A673 (cell line): ENCODE results near the gene BRCA2. TPM values are rescaled to one million over a fixed set of nuclear protein-coding genes. Genes with fewer than 3 reads are reported as not detected.

Experiments used
- BruUV-seq: library from RNA; stranded (reverse); fragments of 400-500 nt; replicated peaks from 2 replicates; lab custom pipeline; 2021; lab: Mats Ljungman, UMichigan
- CTCF ChIA-PET: fragments of 300-600 bp; sonication (Branson Sonifier 250); formaldehyde crosslinking; loops from one replicate; lab custom pipeline; 2022; ENCODE audit warnings: antibody characterized with exemption; lab: Charles Lee
- POLR2A ChIA-PET: fragments of 300-600 bp; sonication (Branson Sonifier 250); formaldehyde crosslinking; loops from one replicate; lab custom pipeline; 2022; ENCODE audit warnings: antibody characterized with exemption; ENCODE audit not compliant: low non-redundant PET; lab: Charles Lee
- DNase-seq: peaks from one replicate; pipeline ENCODE4 v3.0.0-alpha.2; 2015; ENCODE audit warnings: low spot score
- H3K27ac ChIP-seq: fragments of 200-600 bp; sonication (generic); 2 replicates; pipeline ENCODE4 v1.5.1; 2016; ENCODE audit warnings: mixed run types, low read depth, mild to moderate bottlenecking, mixed read lengths, antibody characterized with exemption, low read length; ENCODE audit not compliant: poor library complexity, severe bottlenecking
- H3K27me3 ChIP-seq: fragments of 200-600 bp; sonication (generic); replicated peaks from 2 replicates; pipeline ENCODE4 v1.6.1; 2017; ENCODE audit warnings: mixed run types, low read depth, mild to moderate bottlenecking, mixed read lengths, antibody characterized with exemption, low read length; ENCODE audit not compliant: insufficient read depth, poor library complexity
- H3K36me3 ChIP-seq: fragments of 200-600 bp; sonication (generic); 2 replicates; pipeline ENCODE4 v1.6.1; 2016; ENCODE audit warnings: mixed run types, mild to moderate bottlenecking, mixed read lengths, antibody characterized with exemption, low read length; ENCODE audit not compliant: insufficient read depth, poor library complexity, severe bottlenecking
- H3K4me1 ChIP-seq: fragments of 200-600 bp; sonication (generic); 2 replicates; pipeline ENCODE4 v1.6.1; 2017; ENCODE audit warnings: mixed run types, mild to moderate bottlenecking, mixed read lengths, antibody characterized with exemption, low read length; ENCODE audit not compliant: insufficient read depth, poor library complexity, severe bottlenecking
- H3K4me3 ChIP-seq: fragments of 200-600 bp; sonication (generic); 2 replicates; pipeline ENCODE4 v1.5.1; 2016; ENCODE audit warnings: low read depth, mixed run types, mild to moderate bottlenecking, mixed read lengths, low read length; ENCODE audit not compliant: poor library complexity, severe bottlenecking
- H3K9me3 ChIP-seq: fragments of 200-600 bp; sonication (generic); 2 replicates; pipeline ENCODE4 v1.6.1; 2016; ENCODE audit warnings: mixed run types, low read depth, mild to moderate bottlenecking, mixed read lengths, antibody characterized with exemption, low read length; ENCODE audit not compliant: poor library complexity, severe bottlenecking
- CTCF ChIP-seq: fragments of 300-800, 200-600 bp; sonication (generic); conservative IDR thresholded peaks from 2 replicates; pipeline ENCODE4 v1.5.1; 2017; ENCODE audit warnings: low read depth, mild to moderate bottlenecking, antibody characterized with exemption, low read length, moderate library complexity, mixed read lengths
- EZH2 ChIP-seq: fragments of 200-600 bp; sonication (generic); IDR thresholded peaks from 2 replicates; pipeline ENCODE4 v1.6.1; 2017; ENCODE audit warnings: borderline replicate concordance, low read depth, mild to moderate bottlenecking, mixed read lengths, antibody characterized with exemption, low read length; ENCODE audit not compliant: poor library complexity, severe bottlenecking
- intact Hi-C: fragments of 100-400 bp; cut with micrococcal nuclease; formaldehyde crosslinking; loops from one replicate; pipeline ENCODE4 v1.10.0; 2022; ENCODE audit not compliant: unreplicated experiment
- total RNA-seq: library from RNA; stranded (reverse); gene quantifications from 2 replicates; pipeline ENCODE4 v1.2.3, GENCODE V29; 2021

Gene BRCA2
- total RNA-seq, 1 experiment from 2014 or later = 35.9 TPM

DNA sequence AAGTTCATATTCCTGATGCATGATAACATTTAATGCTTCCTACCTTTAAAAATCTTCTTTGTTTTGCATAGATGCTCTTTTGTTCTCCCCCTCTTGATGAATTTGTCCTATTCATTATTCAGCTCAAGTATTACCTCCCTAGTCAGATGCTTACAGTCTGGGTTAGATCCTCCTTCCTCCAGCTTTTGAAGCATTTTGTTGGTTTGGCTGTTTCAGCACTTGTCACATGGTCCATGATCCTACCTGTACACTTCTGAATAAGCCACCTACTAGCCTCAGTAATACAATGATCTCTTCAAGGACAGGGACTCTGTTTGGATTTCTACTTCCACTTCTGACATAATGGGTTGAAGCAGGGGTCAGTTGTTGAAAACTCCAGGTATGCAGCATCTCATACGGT is 75.2 kb downstream of the BRCA2 start:
- no peaks in the 10 kb centered on the region for H3K36me3 ChIP-seq
- POLR2A ChIA-PET = no interaction called here
- CTCF ChIA-PET = no interaction called here
- no peak for TF ChIP-seq EZH2
- TF ChIP-seq CTCF = no peak
- no peak overlapping the region for H3K4me3 ChIP-seq
- no peak overlapping the region for H3K27ac ChIP-seq
- no TSS peak for BruUV-seq
- intact Hi-C loops = no loop called here
- H3K27me3 ChIP-seq = no peaks in the 10 kb centered on the region
- no peak for DNase-seq
- no peaks in the 10 kb centered on the region for H3K4me1 ChIP-seq
- H3K9me3 ChIP-seq = no peaks in the 10 kb centered on the region

- ChIA-PET CTCF (no interaction called here), POLR2A (no interaction called here)
- Histone ChIP-seq H3K9me3 (no peaks in the 10 kb centered on the region), H3K27ac (no peak overlapping the region), H3K4me3 (no peak overlapping the region), H3K36me3 (peaks cover 2% of the 10 kb centered on the region), H3K4me1 (no peaks in the 10 kb centered on the region), H3K27me3 (no peaks in the 10 kb centered on the region)
- TF ChIP-seq EZH2 = no peak
- TF ChIP-seq CTCF = no peak
- intact Hi-C loops = no loop called here
- no peak for DNase-seq
- BruUV-seq = no TSS peak
Observed at GRCh38 chr13:32391101-32391619, 75.9 kb downstream of the BRCA2 start.

DNA sequence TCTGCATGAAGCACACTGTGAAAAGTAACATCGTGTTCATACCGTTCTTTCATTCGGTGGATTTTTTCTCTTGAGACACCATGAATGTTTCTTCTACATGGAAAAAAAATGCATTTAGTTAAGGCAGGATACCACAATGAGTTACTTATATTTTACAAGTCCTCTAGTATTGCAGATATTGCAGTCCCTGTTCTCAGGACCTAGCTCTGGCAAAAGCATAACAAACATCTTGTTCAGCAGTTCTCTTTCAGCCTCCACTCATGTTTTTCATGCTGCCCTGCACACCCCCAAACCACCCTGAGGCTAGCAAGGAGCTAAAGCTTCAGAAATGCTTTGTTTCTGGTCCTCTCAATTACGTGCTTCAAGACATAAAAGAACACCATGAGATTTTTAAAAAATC is 87.8 kb downstream of the BRCA2 start:
- no peaks in the 10 kb centered on the region for H3K4me1 ChIP-seq
- H3K4me3 ChIP-seq = no peak overlapping the region
- BruUV-seq = no TSS peak
- TF ChIP-seq EZH2 = no peak
- H3K36me3 ChIP-seq = peaks cover 12% of the 10 kb centered on the region
- no peaks in the 10 kb centered on the region for H3K9me3 ChIP-seq
- no peaks in the 10 kb centered on the region for H3K27me3 ChIP-seq
- H3K27ac ChIP-seq = no peak overlapping the region
- ChIA-PET CTCF (no interaction called here), POLR2A (no interaction called here)
- intact Hi-C loops = no loop called here
- DNase-seq = no peak

GRCh38 chr13:32407854-32408253 is 92.5 kb downstream of the BRCA2 start:
- H3K27ac ChIP-seq = no peak overlapping the region
- no peak overlapping the region for H3K4me3 ChIP-seq
- ChIA-PET CTCF (no interaction called here), POLR2A (no interaction called here)
- no TSS peak for BruUV-seq
- H3K27me3 ChIP-seq = no peaks in the 10 kb centered on the region
- no peak for TF ChIP-seq EZH2
- no peak for TF ChIP-seq CTCF
- intact Hi-C loops = no loop called here
- no peak for DNase-seq
- no peaks in the 10 kb centered on the region for H3K9me3 ChIP-seq
- no peaks in the 10 kb centered on the region for H3K4me1 ChIP-seq
- no peaks in the 10 kb centered on the region for H3K36me3 ChIP-seq
